Measurements from ENCODE around the gene CHGA. TPM values are rescaled to one million over a fixed set of nuclear protein-coding genes. Genes with fewer than 3 reads are reported as not detected.

The CHGA gene
- total RNA-seq, 1 donor from 2014 or later, result not detected

GRCh38 chr14:92927349-92928257 is 4.7 kb downstream of the CHGA start:
- Mint-ChIP-seq H3K9me3 (no peaks in the 10 kb centered on the region), H3K4me3 (no peak overlapping the region), H3K36me3 (ENCODE audit: low read depth) (no peaks in the 10 kb centered on the region), H3K27me3 (peaks cover 4% of the 10 kb centered on the region), H3K27ac (no peak overlapping the region), H3K4me1 (peaks cover 12% of the 10 kb centered on the region)
- ChIA-PET CTCF (no interaction called here), POLR2A (no interaction called here)
- ATAC-seq (ENCODE audit: low read depth) (no peak), DNase-seq (no peak)
- intact Hi-C loops (cut with micrococcal nuclease), result no loop called here
- no peak for TF ChIP-seq CTCF (IDR thresholded peaks at IDR 0.05)

- TF ChIP-seq CTCF (IDR thresholded peaks at IDR 0.05), result no peak
- Mint-ChIP-seq H3K4me1 (peaks cover 12% of the 10 kb centered on the region), H3K36me3 (ENCODE audit: low read depth) (no peaks in the 10 kb centered on the region), H3K27me3 (peaks cover 3% of the 10 kb centered on the region), H3K27ac (no peak overlapping the region), H3K9me3 (no peaks in the 10 kb centered on the region), H3K4me3 (no peak overlapping the region)
- DNase-seq (no peak), ATAC-seq (ENCODE audit: low read depth) (no peak)
- intact Hi-C loops (cut with micrococcal nuclease), result no loop called here
- POLR2A ChIA-PET, result no interaction called here
- CTCF ChIA-PET, result no interaction called here
Observed at GRCh38 chr14:92928258-92928629, 5.3 kb downstream of the CHGA start.

GRCh38 chr14:92928961-92929688 is 6.2 kb downstream of the CHGA start:
- intact Hi-C loops (cut with micrococcal nuclease), result no loop called here
- ATAC-seq (ENCODE audit: low read depth) (no peak), DNase-seq (no peak)
- no peaks in the 10 kb centered on the region for H3K9me3 Mint-ChIP-seq
- no peaks in the 10 kb centered on the region for H3K36me3 Mint-ChIP-seq (ENCODE audit: low read depth)
- CTCF ChIA-PET, result no interaction called here
- H3K4me3 Mint-ChIP-seq, result no peak overlapping the region
- H3K27me3 Mint-ChIP-seq, result peaks cover 1% of the 10 kb centered on the region
- H3K4me1 Mint-ChIP-seq, result peaks cover 8% of the 10 kb centered on the region
- TF ChIP-seq CTCF (IDR thresholded peaks at IDR 0.05), result no peak
- H3K27ac Mint-ChIP-seq, result no peak overlapping the region
- POLR2A ChIA-PET, result no interaction called here

GRCh38 chr14:92929689-92930608 is 7.0 kb downstream of the CHGA start:
- H3K36me3 Mint-ChIP-seq (ENCODE audit: low read depth), result no peaks in the 10 kb centered on the region
- no peak for TF ChIP-seq CTCF (IDR thresholded peaks at IDR 0.05)
- ChIA-PET POLR2A (no interaction called here), CTCF (no interaction called here)
- DNase-seq (no peak), ATAC-seq (ENCODE audit: low read depth) (no peak)
- H3K9me3 Mint-ChIP-seq, result no peaks in the 10 kb centered on the region
- no peak overlapping the region for H3K27ac Mint-ChIP-seq
- H3K4me1 Mint-ChIP-seq, result no peaks in the 10 kb centered on the region
- intact Hi-C loops (cut with micrococcal nuclease), result no loop called here
- no peaks in the 10 kb centered on the region for H3K27me3 Mint-ChIP-seq
- H3K4me3 Mint-ChIP-seq, result no peak overlapping the region

Data from activated B cell treated with CpG ODN at 0.5 μM for 24 hours (primary cell).